Prostate gland (tissue), 2 donors: Measurements from ENCODE around the gene NLRX1. TPM values are rescaled to one million over a fixed set of nuclear protein-coding genes. Genes with fewer than 3 reads are reported as not detected.

Experiments used
- DNase-seq: peaks from one replicate; pipeline ENCODE4 v3.0.0-alpha.2; 2019; ENCODE audit warnings: low spot score
- H3K27ac ChIP-seq, 2 donors: fragments of 200-600 bp; sonication (generic); 2 replicates each; pipeline ENCODE4 v1.5.1; 2017 to 2019
- H3K27me3 ChIP-seq: fragments of 200-600 bp; sonication (generic); replicated peaks from 2 replicates; pipeline ENCODE4 v1.5.1; 2019; ENCODE audit not compliant: insufficient read depth
- H3K36me3 ChIP-seq, 2 donors: fragments of 200-600 bp; sonication (generic); 1 replicate in 1 of 2; 2 replicates in 1 of 2; pipeline versions ENCODE4 v1.5.1 to v1.8.1; 2017 to 2019
- H3K4me1 ChIP-seq: fragments of 200-600 bp; sonication (generic); replicated peaks from 2 replicates; pipeline ENCODE4 v1.5.1; 2019
- H3K4me3 ChIP-seq, 2 donors: fragments of 200-600 bp; sonication (generic); 2 replicates each; pipeline ENCODE4 v1.5.1; 2017 to 2019
- H3K9me3 ChIP-seq: fragments of 200-600 bp; sonication (generic); 2 replicates; pipeline ENCODE4 v1.5.1; 2017
- POLR2A ChIP-seq: fragments of 450-650 bp; IDR thresholded peaks from one replicate; pipeline ENCODE4 v1.6.1; 2016; ENCODE audit warnings: antibody characterized with exemption, mild to moderate bottlenecking
- POLR2AphosphoS5 ChIP-seq: sonication (generic); formaldehyde crosslinking; IDR thresholded peaks from one replicate; pipeline ENCODE4 v1.6.1; 2017; ENCODE audit warnings: antibody characterized with exemption
- WGBS: methylation state at CpG from one replicate; pipeline ENCODE4 v1.1.5; 2018; 5-methylcytosine and 5-hydroxymethylcytosine counted together
- intact Hi-C: fragments of 100-400 bp; cut with DNase I; formaldehyde crosslinking; loops from one replicate; pipeline ENCODE4 v1.14.2; 2022
- total RNA-seq, 2 donors: library from RNA; depleted of rRNA; stranded (reverse); fragments of >200 nt; gene quantifications; one replicate each; pipeline ENCODE4 v1.1.0, GENCODE V29; 2016
- TF ChIP-seq, protein P1 (sequence below), 4 experiments: fragments of 200-600 bp in 2 of 4; fragments of 450-650 bp in 2 of 4; sonication (generic) in 2 of 4; IDR thresholded peaks; 1 replicate in 3 of 4; 2 replicates in 1 of 4; pipeline ENCODE4 v1.5.1; 2016 to 2019; ENCODE audit warnings: antibody characterized with exemption in 4 of 4, mild to moderate bottlenecking in 2 of 4, moderate library complexity in 2 of 4

NLRX1 gene
- total RNA-seq, 2 donors from 2014 or later, result 18.8 to 26.1 TPM

DNA sequence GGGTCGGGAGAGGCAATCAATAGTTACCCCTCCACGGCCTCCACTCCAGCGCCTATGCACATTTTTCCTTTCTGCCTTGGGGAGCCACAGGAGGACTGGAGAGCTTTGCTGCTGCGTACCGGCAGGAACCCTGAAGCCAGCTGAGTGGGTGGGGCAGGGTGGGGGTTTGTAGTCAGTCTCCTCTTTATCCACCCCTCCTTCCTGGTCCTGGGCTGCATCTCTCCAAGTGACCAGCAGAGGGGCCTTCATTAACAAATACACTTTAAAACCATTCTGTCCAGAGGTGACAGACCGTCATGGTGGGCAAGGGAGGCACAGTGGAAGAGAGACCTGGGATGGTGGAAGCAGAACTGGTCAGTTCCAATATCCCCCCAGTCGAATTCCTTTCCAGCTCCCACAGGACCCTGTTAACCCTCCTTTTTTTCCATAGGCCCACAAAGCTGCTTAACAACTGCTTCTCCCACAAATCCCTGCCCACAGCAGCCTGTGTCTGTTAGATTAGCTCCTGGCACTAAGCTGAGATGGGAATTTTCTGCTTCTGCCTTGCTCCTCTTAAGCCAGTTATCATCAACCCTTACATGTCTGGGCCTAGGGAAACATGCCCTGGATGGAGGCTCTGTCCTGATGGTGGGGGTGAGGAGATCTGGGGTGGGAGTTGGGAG lies 23.6 kb upstream of the NLRX1 start:
- DNase-seq, result peak; percentile 26
- Histone ChIP-seq H3K4me3 (no peak overlapping the region), H3K27ac (no peak overlapping the region), H3K36me3 (no peaks in the 10 kb centered on the region), H3K9me3 (no peaks in the 10 kb centered on the region), H3K27me3 (no peaks in the 10 kb centered on the region), H3K4me1 (no peaks in the 10 kb centered on the region)
- 18% methylated on average over 7 of the region's 7 CpGs for WGBS
- intact Hi-C loops, result no loop called here
- TF ChIP-seq, protein P1, sequence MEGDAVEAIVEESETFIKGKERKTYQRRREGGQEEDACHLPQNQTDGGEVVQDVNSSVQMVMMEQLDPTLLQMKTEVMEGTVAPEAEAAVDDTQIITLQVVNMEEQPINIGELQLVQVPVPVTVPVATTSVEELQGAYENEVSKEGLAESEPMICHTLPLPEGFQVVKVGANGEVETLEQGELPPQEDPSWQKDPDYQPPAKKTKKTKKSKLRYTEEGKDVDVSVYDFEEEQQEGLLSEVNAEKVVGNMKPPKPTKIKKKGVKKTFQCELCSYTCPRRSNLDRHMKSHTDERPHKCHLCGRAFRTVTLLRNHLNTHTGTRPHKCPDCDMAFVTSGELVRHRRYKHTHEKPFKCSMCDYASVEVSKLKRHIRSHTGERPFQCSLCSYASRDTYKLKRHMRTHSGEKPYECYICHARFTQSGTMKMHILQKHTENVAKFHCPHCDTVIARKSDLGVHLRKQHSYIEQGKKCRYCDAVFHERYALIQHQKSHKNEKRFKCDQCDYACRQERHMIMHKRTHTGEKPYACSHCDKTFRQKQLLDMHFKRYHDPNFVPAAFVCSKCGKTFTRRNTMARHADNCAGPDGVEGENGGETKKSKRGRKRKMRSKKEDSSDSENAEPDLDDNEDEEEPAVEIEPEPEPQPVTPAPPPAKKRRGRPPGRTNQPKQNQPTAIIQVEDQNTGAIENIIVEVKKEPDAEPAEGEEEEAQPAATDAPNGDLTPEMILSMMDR (IDR thresholded peaks at IDR 0.05), result peak; percentile 42 to 59 (median 51)
- no peak for TF ChIP-seq POLR2A

DNA sequence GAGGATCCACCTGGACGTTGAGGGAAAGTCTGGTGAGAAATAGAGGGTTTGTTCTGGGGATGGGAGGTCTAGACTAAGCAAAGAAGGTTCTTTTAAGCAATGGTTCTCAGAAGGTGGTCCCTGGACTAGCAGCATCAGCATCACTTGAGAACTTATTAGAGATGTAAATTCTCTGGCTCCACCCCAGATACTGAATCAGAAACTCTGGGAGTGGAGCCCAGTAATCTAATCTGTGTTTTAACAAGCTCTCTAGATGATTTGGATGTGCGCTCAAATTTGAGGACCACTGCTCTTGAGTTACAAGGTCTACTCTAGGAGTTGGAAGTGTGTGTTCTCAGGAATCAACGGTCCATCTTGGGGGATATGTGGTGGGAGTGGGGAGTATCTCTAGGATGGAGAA lies 23.0 kb upstream of the NLRX1 start:
- intact Hi-C loops, result no loop called here
- no peaks in the 10 kb centered on the region for H3K36me3 ChIP-seq
- no peaks in the 10 kb centered on the region for H3K27me3 ChIP-seq
- H3K4me1 ChIP-seq, result no peaks in the 10 kb centered on the region
- WGBS, result 41% methylated on average over 3 of the region's 3 CpGs
- TF ChIP-seq, protein P1 (IDR thresholded peaks at IDR 0.05), result no peak
- TF ChIP-seq POLR2AphosphoS5 (no peak), POLR2A (no peak)
- H3K27ac ChIP-seq, result no peak overlapping the region
- no peaks in the 10 kb centered on the region for H3K9me3 ChIP-seq
- DNase-seq, result no peak
- no peak overlapping the region for H3K4me3 ChIP-seq

DNA sequence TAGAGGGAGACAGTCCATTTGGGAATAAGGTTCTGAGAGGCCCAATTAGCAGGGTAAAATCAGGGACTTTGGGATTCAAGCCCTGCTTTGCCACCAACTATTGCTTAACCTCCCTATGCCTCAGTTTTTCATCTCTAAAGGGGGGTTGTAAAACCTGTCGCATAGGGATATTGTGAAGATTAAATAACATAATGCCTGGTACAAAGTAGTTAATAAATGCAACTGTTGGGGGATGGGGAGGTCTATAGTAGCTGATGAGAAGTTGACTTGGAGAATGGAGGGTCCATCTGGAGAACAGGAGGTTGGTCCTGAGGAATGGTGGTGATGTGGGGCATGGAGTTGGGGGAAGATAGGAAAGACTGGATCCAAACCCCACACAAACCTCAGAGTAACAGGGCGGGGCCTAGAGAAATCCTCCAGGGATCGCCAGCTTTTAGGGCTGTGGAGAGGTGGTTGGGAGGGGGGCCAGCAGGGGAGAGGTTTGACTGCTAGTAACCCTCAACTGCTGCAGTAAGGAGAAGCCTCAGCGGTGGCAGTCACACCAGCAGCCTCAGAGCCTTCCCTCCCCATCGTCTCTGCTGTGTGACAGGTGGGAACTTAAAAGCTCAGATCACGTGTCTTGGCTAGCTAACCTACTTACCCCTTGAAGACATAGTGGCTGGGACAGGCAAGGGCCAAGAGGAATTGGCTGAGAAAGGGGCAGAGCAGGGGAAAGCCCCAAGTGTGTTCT lies 20.8 kb upstream of the NLRX1 start:
- WGBS, result 57% methylated on average over 6 of the region's 6 CpGs
- no peak overlapping the region for H3K27ac ChIP-seq
- H3K36me3 ChIP-seq, result no peaks in the 10 kb centered on the region
- no peak overlapping the region for H3K4me3 ChIP-seq
- no peaks in the 10 kb centered on the region for H3K9me3 ChIP-seq
- TF ChIP-seq POLR2A, result no peak
- TF ChIP-seq, protein P1 (IDR thresholded peaks at IDR 0.05), result no peak
- H3K4me1 ChIP-seq, result no peaks in the 10 kb centered on the region
- no peak for DNase-seq
- intact Hi-C loops, result no loop called here
- no peaks in the 10 kb centered on the region for H3K27me3 ChIP-seq

DNA sequence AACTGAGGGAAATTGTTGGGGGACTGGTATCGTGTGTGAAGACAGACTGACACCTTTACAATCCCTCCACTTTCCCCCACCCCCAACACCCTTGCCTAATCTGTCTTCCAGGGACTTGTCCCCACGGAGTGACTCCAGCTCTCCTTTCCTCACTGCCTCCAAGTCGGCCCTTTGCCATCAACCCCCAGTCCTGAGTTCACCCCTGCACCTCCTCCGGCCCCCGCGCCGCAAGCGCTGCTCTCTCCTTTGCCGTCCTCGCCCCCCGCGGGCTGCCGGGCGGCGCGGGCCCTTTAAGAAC lies 19.9 kb upstream of the NLRX1 start:
- intact Hi-C loops, result no loop called here
- TF ChIP-seq, protein P1 (IDR thresholded peaks at IDR 0.05), result no peak
- no peak for TF ChIP-seq POLR2AphosphoS5
- TF ChIP-seq POLR2A, result no peak
- Histone ChIP-seq H3K4me3 (peak overlapping the region; percentile 41 to 50), H3K27me3 (no peaks in the 10 kb centered on the region), H3K27ac (no peak overlapping the region), H3K9me3 (no peaks in the 10 kb centered on the region), H3K4me1 (no peaks in the 10 kb centered on the region), H3K36me3 (no peaks in the 10 kb centered on the region)
- no peak for DNase-seq
- WGBS, result under 1% methylated on average over 16 of the region's 16 CpGs
